Heart left ventricle (tissue), 16 donors: ENCODE results near the gene KRT86. TPM values are rescaled to one million over a fixed set of nuclear protein-coding genes. Genes with fewer than 3 reads are reported as not detected.

Experiments
- ATAC-seq, 4 donors: fragments of 200-7000 bp; cut with Tn5 transposase; one replicate each; pipeline ENCODE4 v1.9.1; 2020 to 2022; ENCODE audit warnings: moderate library complexity in 4 of 4, mild to moderate bottlenecking in 3 of 4, moderate number of reproducible peaks in 1 of 4
- DNase-seq, 5 donors: peaks; one replicate each; pipeline ENCODE4 v3.0.0-alpha.2; 2020
- H3K27ac ChIP-seq, 12 donors: fragments of 200-600 bp; sonication (generic) in 4 of 12; one replicate each; pipeline versions ENCODE4 v1.5.0 to v1.8.0; 2016 to 2022; ENCODE audit warnings: mild to moderate bottlenecking in 2 of 12
- H3K27me3 ChIP-seq, 9 donors: fragments of 200-600 bp; sonication (generic) in 2 of 9; one replicate each; pipeline versions ENCODE4 v1.5.1 to v1.8.0; 2016 to 2022; ENCODE audit warnings: mild to moderate bottlenecking in 3 of 9
- H3K36me3 ChIP-seq, 9 donors: fragments of 200-600 bp; sonication (generic) in 2 of 9; one replicate each; pipeline versions ENCODE4 v1.5.0 to v1.8.0; 2018 to 2022; ENCODE audit warnings: mild to moderate bottlenecking in 2 of 9
- H3K4me1 ChIP-seq, 12 donors: fragments of 200-600 bp; sonication (generic) in 4 of 12; one replicate each; pipeline versions ENCODE4 v1.5.0 to v1.8.0; 2016 to 2022; ENCODE audit warnings: mild to moderate bottlenecking in 3 of 12
- H3K4me3 ChIP-seq, 12 donors: fragments of 200-600 bp; sonication (generic) in 4 of 12; one replicate each; pipeline versions ENCODE4 v1.5.0 to v1.8.0; 2017 to 2022; ENCODE audit warnings: mild to moderate bottlenecking in 9 of 12, moderate library complexity in 4 of 12
- H3K9me3 ChIP-seq, 12 donors: fragments of 200-600 bp; sonication (generic) in 4 of 12; one replicate each; pipeline versions ENCODE4 v1.5.0 to v1.8.0; 2016 to 2022; ENCODE audit warnings: mild to moderate bottlenecking in 1 of 12
- CTCF ChIP-seq, 12 donors: fragments of 200-600 bp; sonication (generic) in 4 of 12; IDR thresholded peaks; one replicate each; pipeline versions ENCODE4 v1.5.0 to v1.8.0; 2018 to 2022; ENCODE audit warnings: antibody characterized with exemption in 12 of 12, mild to moderate bottlenecking in 5 of 12
- POLR2A ChIP-seq, 2 donors: fragments of 450-650 bp; IDR thresholded peaks; one replicate each; pipeline ENCODE4 v1.6.1; 2017; ENCODE audit warnings: antibody characterized with exemption in 2 of 2, mild to moderate bottlenecking in 2 of 2, moderate library complexity in 2 of 2
- WGBS, 4 donors: extraction: QIAGEN DNeasy Blood & Tissue Kit in 2 of 4; methylation state at CpG; one replicate each; pipeline versions ENCODE4 v1.1.5 to v1.1.7; 2013 to 2018; 5-methylcytosine and 5-hydroxymethylcytosine counted together
- intact Hi-C, 10 donors: fragments of 100-400 bp; cut with DNase I; formaldehyde crosslinking; loops; one replicate each; pipeline versions ENCODE4 v1.11.1 to v1.14.2; 2022
- polyA plus RNA-seq, 2 donors: library from polyadenylated mRNA; stranded (reverse); fragments of 200-250 nt; gene quantifications; one replicate each; pipeline ENCODE4 v1.2.3, GENCODE V29; 2013
- total RNA-seq, 9 donors: library from RNA; depleted of rRNA in 2 of 9; stranded (reverse); fragments of >200 nt in 2 of 9; fragmentation: NEBNext Ultra II Directional in 3 of 9; extraction: Animal tissue kit (Norgen Biotek cat#: 25700) in 3 of 9; gene quantifications; one replicate each; pipeline versions ENCODE4 v1.1.0 to v1.2.4, GENCODE V29; 2016 to 2023
- donor health status: ischemic (EF 13 %, LVEDD 7.1; RV severe dilation, severe dysfunction).
- donor health status: healthy with polysubstance abuse.
- donor health status: DM: no; HTN: yes; CAD: no.
- donor health status: DM: no; HTN: no; CAD: no.
- donor health status: ischemic (EF 25% LVEDD 6.9; RV normal size, moderate dysfunction).
- donor health status: ischemic (EF 25% LVEDD 5.7; RV mildly dilated, moderate dysfunction).
- donor health status: healthy.
- donor health status: DM: yes; HTN: yes; CAD: no.
- donor health status: ischemic (EF 35%, LVEDD 5.7; RV mildly dilated, moderate dysfunction).
- donor health status: nonischemic (EF 11% LVEDD 7.7; RV severe dilation, severe dysfunction).
- donor health status: DM: yes; HTN: yes; CAD: no.
- donor health status: PGD.
- donor health status: ischemic (EF 29% LVEDD 5.4; RV normal size, mild dysfunction).
- donor health status: nonischemic (EF 23%, LVEDD 6.1; RV moderate dilation, normal function).

Gene KRT86
- total and polyA plus RNA-seq, 11 donors = not detected

GRCh38 chr12:52323001-52323400 lies 48.6 kb downstream of the KRT86 start:
- no peak for DNase-seq
- no peak for ATAC-seq
- WGBS, 4 donors = 36 to 63% (median 45%) methylated on average over 1 of the region's 1 CpG
- no peak for TF ChIP-seq POLR2A (IDR thresholded peaks at IDR 0.05)
- TF ChIP-seq CTCF (IDR thresholded peaks at IDR 0.05) = no peak
- intact Hi-C loops = loop anchor here in 1 of 10 donors (2.0 kb wide), 1 partner anchor 162 kb away; no protein-coding TSS in a partner anchor
- Histone ChIP-seq H3K4me1 (no peaks in the 10 kb centered on the region), H3K27ac (no peak overlapping the region), H3K36me3 (no peaks in the 10 kb centered on the region), H3K4me3 (no peak overlapping the region), H3K27me3 (peaks cover 7 to 48% (median 21%) of the 10 kb centered on the region in 9 donors), H3K9me3 (no peaks in the 10 kb centered on the region)

- TF ChIP-seq POLR2A (IDR thresholded peaks at IDR 0.05) = no peak
- no peak for TF ChIP-seq CTCF (IDR thresholded peaks at IDR 0.05)
- H3K4me1 ChIP-seq = no peaks in the 10 kb centered on the region
- no peak for DNase-seq
- no peak overlapping the region for H3K4me3 ChIP-seq
- H3K9me3 ChIP-seq = no peaks in the 10 kb centered on the region
- 81 to 90% (median 88%) methylated on average over 10 of the region's 10 CpGs for WGBS, 4 donors
- no peak for ATAC-seq
- intact Hi-C loops = loop anchor here in 1 of 10 donors (2.0 kb wide), 1 partner anchor 163 kb away; no protein-coding TSS in a partner anchor
- no peaks in the 10 kb centered on the region for H3K36me3 ChIP-seq
- H3K27ac ChIP-seq = no peak overlapping the region
- peaks cover 7 to 48% (median 21%) of the 10 kb centered on the region in 9 donors for H3K27me3 ChIP-seq
Observed at GRCh38 chr12:52323416-52324152, 49.1 kb downstream of the KRT86 start.

GRCh38 chr12:52324153-52324444 lies 49.7 kb downstream of the KRT86 start:
- Histone ChIP-seq H3K4me3 (no peak overlapping the region), H3K27me3 (peaks cover 7 to 44% (median 21%) of the 10 kb centered on the region in 9 donors), H3K36me3 (no peaks in the 10 kb centered on the region), H3K9me3 (no peaks in the 10 kb centered on the region), H3K4me1 (no peaks in the 10 kb centered on the region), H3K27ac (no peak overlapping the region)
- 72 to 97% (median 82%) methylated on average over 3 of the region's 3 CpGs for WGBS, 4 donors
- no peak for TF ChIP-seq CTCF (IDR thresholded peaks at IDR 0.05)
- TF ChIP-seq POLR2A (IDR thresholded peaks at IDR 0.05) = no peak
- intact Hi-C loops = no loop called here
- ATAC-seq (no peak), DNase-seq (no peak)

GRCh38 chr12:52327052-52327829 lies 52.8 kb downstream of the KRT86 start:
- no peaks in the 10 kb centered on the region for H3K9me3 ChIP-seq
- intact Hi-C loops = loop anchor here in 6 of 10 donors (1.0 to 5.0 kb wide), 3 partner anchors 170 to 171 kb away; no protein-coding TSS in a partner anchor
- DNase-seq (peak in 4 of 5 donors; percentile 57 to 75 (median 68)), ATAC-seq (peak; percentile 57 to 93 (median 85))
- 49 to 54% (median 52%) methylated on average over 11 of the region's 11 CpGs for WGBS, 4 donors
- H3K4me3 ChIP-seq = no peak overlapping the region
- peaks cover 0 to 19% (median 0%) of the 10 kb centered on the region in 9 donors for H3K27me3 ChIP-seq
- H3K4me1 ChIP-seq = no peaks in the 10 kb centered on the region
- H3K27ac ChIP-seq = no peak overlapping the region
- TF ChIP-seq CTCF (IDR thresholded peaks at IDR 0.05) (peak; percentile 50 to 83 (median 68)), POLR2A (IDR thresholded peaks at IDR 0.05) (no peak)
- H3K36me3 ChIP-seq = no peaks in the 10 kb centered on the region
